GM21723 (cell line): ENCODE measurements around the gene WDR81.

ENCODE experiments used
- ATAC-seq: cut with Tn5 transposase; IDR thresholded peaks from one replicate; pipeline ENCODE4 v1.9.1; 2021; ENCODE audit warnings: mild to moderate bottlenecking, moderate library complexity; ENCODE audit not compliant: unreplicated experiment

The WDR81 gene

GRCh38 chr17:1776857-1777256 lies 52.4 kb downstream of the WDR81 start:
- no peak for ATAC-seq

GRCh38 chr17:1779571-1780131 lies 55.1 kb downstream of the WDR81 start:
- ATAC-seq = no peak

- ATAC-seq = no peak
These were observed 57.7 kb downstream of the WDR81 start for GRCh38 chr17:1782171-1782567.

- ATAC-seq = no peak
These were observed 58.8 kb downstream of the WDR81 start for GRCh38 chr17:1783271-1783670.

GRCh38 chr17:1783834-1784611 lies 59.5 kb downstream of the WDR81 start:
- no peak for ATAC-seq

GRCh38 chr17:1785930-1786329 lies 61.4 kb downstream of the WDR81 start:
- ATAC-seq = no peak

GRCh38 chr17:1786708-1787107 lies 62.2 kb downstream of the WDR81 start:
- ATAC-seq = no peak

GRCh38 chr17:1787301-1787902 lies 62.9 kb downstream of the WDR81 start:
- no peak for ATAC-seq
